ENCODE data around the gene WDR45. TPM values are rescaled to one million over a fixed set of nuclear protein-coding genes. Genes with fewer than 3 reads are reported as not detected.
A peak's percentile ranks its signal among the peaks of the same experiment; 100 is the strongest.

The WDR45 gene
- total RNA-seq: 37.6 TPM

DNA sequence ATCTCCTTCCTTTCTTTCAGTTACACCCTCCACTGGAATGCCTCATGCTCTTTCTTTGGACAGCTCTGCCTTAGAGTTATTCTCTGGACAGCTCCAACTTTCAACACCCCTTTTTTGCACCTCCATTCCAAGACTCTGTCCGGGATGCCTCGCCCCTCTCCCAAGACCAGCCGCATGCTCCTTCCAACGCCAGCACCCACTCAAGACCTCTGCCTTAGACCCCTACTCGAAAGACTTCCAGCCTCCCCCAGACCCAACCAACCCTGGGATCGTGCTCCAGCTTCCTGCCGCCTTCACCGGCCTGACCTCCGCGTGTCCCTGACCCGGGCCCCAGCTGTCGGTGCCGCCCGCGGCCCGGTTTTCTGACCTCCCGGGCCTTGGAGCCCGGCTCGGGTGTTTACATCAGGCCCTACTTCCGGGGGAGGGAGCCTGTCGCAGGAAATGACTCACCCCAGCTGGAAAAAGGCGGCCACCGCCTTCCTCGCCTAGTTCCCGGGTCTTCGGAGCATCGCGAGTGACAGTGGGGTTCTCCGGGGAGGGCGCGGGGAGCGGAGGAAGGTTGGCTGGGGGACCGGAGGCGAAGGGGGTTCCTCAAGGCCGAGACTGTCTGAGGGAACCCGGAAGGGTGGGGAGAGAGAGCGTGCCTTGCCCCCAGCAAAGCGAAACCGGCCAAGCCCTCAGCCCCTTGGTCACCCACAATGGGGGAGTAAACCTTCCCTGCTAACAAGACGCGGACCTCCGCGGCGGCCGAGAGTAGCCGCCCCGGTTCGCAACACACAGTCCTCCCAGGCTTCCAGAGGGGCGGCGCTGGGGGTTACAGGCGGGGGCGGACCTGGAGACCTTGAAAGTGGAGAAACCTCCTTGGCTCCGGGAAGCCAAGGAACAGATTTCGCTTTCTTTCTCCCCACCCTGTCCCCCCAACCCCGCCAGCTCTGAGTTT, at the start of gene WDR45:
Gene WDR45, minus strand, starts transcription at position 399 of the 940 bp plus-strand sequence. CDS start 1,792 bp downstream, outside the sequence.

DNA sequence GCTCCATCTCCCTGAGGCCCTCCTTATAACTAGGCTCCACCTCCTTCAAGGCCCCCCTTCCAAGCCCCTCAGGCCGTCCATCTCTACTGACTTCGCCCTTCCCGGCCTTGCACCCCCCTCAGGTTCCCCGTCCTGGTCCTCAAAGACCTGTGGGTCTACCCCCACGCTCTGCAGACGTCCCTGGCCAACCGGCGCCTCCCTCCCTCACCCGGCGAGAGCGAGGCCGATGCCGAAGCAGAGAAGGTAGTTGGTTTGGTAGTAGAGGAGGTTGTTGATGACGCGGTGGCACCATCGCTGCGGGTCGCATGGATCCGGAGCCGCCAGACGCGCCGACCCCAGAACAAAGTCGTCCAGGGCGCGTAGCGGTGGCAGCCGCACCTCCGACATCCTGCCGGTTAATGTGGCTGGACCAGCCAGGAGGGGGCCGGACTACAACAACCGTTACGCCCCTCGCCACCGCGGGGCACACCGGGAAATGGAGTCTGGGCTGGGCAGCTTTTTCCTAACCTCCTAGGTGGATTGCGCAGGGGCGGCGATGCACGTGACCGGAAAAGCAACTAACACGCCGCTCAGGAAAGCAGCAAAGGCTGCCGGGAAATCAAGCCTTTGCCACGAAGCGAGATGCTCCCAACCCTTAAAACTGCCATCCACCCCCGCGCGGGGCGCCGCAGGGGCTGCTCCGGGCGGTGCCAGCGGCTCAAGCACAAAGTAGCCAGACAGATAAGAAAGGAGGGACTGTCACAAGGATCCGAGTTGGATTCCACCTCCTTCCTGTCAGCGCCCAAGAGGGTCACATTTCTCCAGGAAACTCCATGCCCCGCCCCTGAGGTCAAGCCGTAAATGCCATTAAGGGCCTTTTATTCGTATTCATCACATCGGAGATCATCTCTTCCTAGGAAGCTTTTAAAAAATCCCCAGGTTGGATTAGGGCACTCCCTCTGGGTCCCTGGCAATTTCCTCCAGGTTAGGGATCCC, 5.8 kb downstream of the WDR45 start, which contains the start of gene PRAF2:
Gene PRAF2, minus strand, starts transcription at position 402 of the 975 bp plus-strand sequence. Its CDS starts 15 bp downstream, at position 387.

DNA sequence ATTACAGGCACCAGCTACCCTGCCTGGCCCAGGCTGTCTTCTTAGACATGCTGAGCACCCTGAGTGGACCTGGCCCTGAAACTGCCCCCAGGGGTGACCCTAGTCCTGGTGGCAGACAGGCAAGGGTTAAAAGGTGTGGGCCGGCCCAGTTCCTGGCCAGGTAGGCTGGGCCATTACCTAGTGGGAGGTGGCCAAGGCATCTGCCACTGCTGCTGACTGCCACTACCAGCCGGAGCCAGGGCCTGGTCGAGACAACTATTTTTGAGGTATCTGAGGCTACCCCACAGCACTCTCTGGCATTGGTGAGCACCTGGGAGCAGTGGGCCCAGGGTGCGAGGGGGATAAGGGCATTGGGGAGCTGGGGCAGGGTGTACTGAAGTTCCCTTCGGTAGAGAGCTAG, 20.9 kb downstream of the WDR45 start, which contains the start of gene CCDC120:
Gene CCDC120, plus strand, starts transcription at position 206 of the 400 bp plus-strand sequence. CDS start 3,043 bp downstream, outside the sequence.

DNA sequence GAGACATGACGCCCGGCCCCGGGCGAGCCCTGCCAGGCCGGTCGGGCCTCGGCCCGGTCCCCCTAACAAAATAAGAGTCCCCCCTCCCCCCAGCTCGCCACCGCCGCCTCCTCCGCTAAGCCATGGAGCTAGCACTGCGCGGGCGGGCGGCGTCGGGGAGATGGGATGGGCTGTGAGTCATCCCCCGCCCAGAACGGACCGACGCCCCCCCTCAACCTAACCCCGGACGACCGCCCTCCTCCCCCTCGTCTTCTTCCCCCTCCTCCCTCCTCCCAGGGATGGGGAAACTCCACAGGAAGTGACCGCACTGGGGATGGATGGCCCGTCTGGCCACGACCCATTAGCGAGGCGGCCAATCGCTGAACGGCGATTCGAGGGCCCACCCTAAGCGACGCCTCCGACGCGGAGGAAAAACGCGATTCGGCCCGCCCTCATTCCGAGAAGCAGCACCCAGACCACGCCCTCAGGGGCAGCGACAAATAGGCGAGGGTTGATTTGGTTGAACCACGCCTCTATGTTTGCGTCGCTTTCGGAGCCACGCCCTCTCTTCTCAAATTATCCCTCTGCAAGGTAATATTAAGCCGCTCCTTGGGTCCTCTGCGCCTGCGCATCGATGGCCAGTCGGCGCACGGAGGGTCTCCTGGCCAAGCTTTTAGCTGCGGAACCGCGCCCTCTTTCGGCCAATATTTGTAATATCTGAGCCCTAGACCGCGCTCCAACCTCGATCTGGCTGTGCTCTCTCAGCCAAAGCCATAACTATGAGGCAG, 36.3 kb downstream of the WDR45 start, which contains the start of gene TFE3:
Gene TFE3, minus strand, starts transcription at position 138 of the 767 bp plus-strand sequence. Its CDS starts 131 bp downstream, at position 7.

Small RNA genes lying within 50 kb of the gene (small RNA-seq; reads per million reads assigned to genes)
- gene RNU4-52P (ENCODE audit: low replicate concordance): 0.64 reads per million, percentile 57 among the genes with 10 or more reads in this experiment

Other genes starting within 250 kb of the WDR45 start
- gene PCSK1N, start 244.3 kb downstream of the WDR45 start, total RNA-seq: 63.5 TPM
- gene TIMM17B, start 182.1 kb downstream of the WDR45 start, total RNA-seq: 19.4 TPM
- 34.7 TPM for gene PQBP1, start 182.0 kb downstream of the WDR45 start, total RNA-seq
- gene SLC35A2, start 168.2 kb downstream of the WDR45 start, total RNA-seq: 6.9 TPM
- 9.7 TPM for gene PIM2, start 160.9 kb downstream of the WDR45 start, total RNA-seq
- 30.4 TPM for gene OTUD5, start 122.3 kb downstream of the WDR45 start, total RNA-seq
- 0.63 TPM for gene KCND1, start 108.0 kb downstream of the WDR45 start, total RNA-seq
- gene GRIPAP1, start 77.6 kb downstream of the WDR45 start, total RNA-seq: 49.8 TPM
- gene TFE3, start 36.5 kb downstream of the WDR45 start, total RNA-seq: 12.2 TPM
- gene CCDC120, start 20.9 kb downstream of the WDR45 start, total RNA-seq: 5.3 TPM
- gene PRAF2, start 5.9 kb downstream of the WDR45 start, total RNA-seq: 7.8 TPM
- gene GPKOW, start 43.8 kb upstream of the WDR45 start, total RNA-seq: 20.3 TPM
- 2.8 TPM for gene MAGIX, start 82.9 kb upstream of the WDR45 start, total RNA-seq
- gene PLP2, start 92.0 kb upstream of the WDR45 start, total RNA-seq: 1.6 TPM
- gene PRICKLE3, start 106.5 kb upstream of the WDR45 start, total RNA-seq: 0.31 TPM
- 121 TPM for gene SYP, start 120.3 kb upstream of the WDR45 start, total RNA-seq
- not detected for gene CACNA1F, start 153.5 kb upstream of the WDR45 start, total RNA-seq
- gene CCDC22, start 155.6 kb upstream of the WDR45 start, total RNA-seq: 5.3 TPM
- gene FOXP3, start 184.8 kb upstream of the WDR45 start, total RNA-seq: not detected
- gene PPP1R3F, start 189.9 kb upstream of the WDR45 start, total RNA-seq: 19.1 TPM
- not detected for gene GAGE10, start 223.8 kb upstream of the WDR45 start, total RNA-seq
- not detected for gene GAGE12J, start 242.2 kb upstream of the WDR45 start, total RNA-seq

All from parietal lobe (tissue), 2 donors.